ENCODE data around the gene TMEM176A.
"Not testable (repeated sequence)": the region's sequence is repeated elsewhere in the genome, so short reads cannot be mapped to it uniquely, and the experiment has no call there.

The TMEM176A gene

GRCh38 chr7:150788474-150789269 lies 11.9 kb upstream of the TMEM176A start:
- no peak for FAIRE-seq

DNA sequence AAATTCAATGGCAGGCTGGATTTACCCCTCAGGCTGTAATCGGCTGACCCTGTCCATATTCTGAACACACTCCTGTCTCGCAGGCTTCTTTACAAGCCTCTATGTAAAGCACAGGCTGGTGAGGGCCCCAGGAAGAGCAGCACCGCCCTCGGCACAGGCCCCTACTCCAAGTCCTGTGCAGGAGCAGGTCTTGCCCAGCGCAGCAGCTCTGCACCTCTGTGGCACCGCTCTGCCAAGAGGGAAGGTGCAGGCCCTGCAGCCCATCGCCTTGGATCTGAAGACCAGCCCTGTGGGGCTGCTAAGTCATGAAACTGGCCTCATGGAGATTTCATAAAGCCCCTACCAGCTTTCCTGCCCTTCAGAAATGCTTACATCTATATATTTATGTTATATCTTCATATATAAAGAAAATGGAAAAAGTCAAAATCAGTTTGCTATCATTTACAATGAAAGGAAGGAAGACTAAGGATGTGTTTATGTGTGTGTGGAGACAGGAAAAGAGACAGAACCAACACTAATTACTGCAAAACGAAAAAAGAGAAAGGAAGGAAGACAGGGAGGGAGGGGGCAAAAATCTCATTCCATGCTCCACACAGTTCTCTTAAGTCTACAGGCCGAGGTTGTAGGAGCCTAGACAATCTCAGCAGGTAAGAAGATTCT lies 10.0 kb upstream of the TMEM176A start:
- FAIRE-seq, result no peak

DNA sequence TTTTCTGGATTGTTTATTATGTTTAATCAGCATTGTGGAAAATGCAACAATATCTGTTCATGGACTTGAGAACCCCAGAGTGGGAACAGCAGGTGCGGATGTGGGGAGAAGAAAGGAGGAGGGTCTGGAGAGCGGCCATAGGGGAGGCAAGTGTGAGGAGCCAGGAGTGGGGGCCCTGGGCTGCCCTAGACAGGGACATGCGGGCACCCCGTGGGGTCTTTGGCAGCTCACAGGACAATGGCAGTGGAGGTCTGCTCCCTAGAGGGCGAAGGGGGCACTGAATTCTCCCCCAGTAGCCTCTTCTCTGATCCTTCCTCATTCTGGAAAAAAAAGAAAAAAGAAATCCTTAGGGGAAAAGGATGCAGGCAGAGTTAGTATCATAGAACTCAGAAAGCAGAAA lies 9.3 kb upstream of the TMEM176A start:
- no peak for FAIRE-seq

DNA sequence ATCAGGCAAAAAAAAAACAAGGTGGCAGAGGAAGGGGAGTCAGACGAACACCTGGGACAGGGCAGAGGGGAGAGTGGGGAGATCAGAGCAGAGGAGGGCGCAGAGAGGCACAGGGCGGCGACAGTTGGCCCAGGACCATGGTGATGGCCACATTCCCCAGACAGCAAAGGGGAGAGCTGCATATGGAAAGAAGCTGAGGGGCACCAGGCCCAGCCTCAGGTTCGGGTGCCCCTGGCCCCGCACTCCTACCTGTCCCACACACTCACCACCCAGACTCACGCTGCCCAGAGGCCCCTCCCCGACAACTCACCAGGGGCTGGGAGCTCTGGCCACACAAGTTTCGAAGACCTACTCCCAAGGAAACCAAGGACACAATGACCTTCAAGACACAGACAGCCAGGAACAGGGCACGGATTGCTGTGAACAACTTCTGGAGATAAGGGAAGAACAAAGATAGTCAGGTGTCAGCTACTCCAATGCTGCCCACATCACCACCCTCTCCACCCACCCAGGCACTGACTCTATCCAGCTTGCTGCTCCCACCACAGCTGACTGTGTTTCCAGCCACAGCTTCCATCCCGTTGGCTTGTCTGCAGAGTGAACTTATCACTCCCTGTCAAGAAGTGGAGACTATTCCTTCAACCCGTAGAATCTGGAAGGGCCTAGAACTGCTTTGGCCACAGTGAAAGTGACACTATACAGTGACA lies 8.7 kb upstream of the TMEM176A start:
- no peak for FAIRE-seq

DNA sequence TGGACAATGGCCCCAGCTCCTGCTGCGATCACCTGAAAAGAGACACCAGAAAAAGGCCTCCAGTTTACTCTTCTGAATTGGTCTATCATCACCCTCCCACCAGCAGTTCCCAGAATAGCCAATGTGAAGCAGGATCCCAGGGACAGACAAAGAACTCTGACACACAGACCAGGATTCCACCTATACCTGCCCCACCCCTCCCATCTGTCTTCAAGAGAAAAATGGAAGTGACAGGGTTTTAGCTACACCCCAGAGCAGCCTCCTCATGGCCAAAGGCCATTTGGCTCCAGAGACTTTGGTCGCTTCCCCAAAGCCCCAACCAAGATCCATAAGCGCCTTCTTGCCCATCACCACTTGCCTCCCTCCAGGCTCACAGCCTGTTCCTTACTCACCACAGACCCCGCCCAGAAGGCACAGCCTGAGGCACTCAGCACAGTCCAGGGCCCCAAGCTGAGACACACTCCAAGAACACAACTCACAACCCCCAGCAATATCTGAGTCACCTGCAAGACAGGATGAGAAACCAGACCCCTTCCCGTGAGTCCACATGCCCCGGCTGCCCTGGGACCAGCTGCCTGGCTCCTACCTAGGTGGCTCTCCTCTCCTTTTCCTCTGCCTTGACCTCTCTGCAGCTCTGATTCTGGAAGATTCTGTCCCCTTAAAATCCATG lies 6.9 kb upstream of the TMEM176A start:
- no peak for FAIRE-seq

GRCh38 chr7:150797661-150798060 lies 2.9 kb upstream of the TMEM176A start:
- FAIRE-seq, result no peak

DNA sequence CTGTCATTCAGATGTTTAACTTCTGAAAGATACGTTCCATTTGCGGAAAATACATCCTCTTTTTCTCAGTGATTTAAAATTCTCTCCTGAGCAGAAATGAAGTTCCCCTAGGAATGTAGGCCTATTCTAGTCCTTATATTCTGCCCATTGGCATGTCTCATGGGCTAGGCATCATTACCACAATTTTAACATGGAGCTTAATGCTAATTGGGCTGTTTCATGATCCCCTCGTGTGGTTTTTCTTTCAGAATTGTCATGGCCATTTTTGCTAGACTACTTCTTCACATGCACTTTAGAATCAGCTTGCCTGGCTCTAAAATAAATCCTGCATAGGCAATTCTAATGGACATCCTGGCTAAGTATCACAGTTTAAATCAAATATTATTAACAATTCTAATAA lies 1.4 kb upstream of the TMEM176A start:
- no peak for FAIRE-seq

- no peak for FAIRE-seq
Measured at GRCh38 chr7:150799741-150800580, 608 bp upstream of the TMEM176A start, which contains the start of gene TMEM176B. TSS of gene TMEM176B (minus strand) at chr7:150800364. CDS start at chr7:150796569, 3,795 bp downstream.

DNA sequence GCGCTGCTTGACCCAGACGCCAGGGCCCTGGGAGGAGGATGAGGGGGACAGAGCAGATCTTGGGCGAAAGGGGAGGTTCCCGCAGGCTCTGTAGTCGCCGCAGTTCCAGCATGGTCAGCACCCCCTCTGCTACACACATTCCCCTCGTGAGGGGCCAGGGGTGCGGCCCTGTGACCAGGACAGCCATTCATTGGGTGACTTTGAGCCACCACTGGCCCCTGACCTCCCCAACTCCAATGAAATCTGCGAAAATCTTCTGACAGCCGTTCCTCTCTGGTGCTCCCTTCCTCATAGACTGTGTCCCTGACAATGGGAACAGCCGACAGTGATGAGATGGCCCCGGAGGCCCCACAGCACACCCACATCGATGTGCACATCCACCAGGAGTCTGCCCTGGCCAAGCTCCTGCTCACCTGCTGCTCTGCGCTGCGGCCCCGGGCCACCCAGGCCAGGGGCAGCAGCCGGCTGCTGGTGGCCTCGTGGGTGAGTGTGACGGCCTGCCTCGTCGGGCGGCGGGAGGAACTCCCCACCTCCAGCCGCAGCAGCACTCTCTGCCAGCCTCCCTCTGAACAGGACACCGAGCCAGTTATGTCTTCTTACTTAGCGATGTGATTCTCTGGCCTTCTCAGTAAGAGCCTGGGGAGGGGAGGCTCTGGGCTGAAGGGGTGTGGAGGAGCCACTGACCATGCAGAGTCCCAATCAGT lies 825 bp downstream of the TMEM176A start:
- no peak for FAIRE-seq

DNA sequence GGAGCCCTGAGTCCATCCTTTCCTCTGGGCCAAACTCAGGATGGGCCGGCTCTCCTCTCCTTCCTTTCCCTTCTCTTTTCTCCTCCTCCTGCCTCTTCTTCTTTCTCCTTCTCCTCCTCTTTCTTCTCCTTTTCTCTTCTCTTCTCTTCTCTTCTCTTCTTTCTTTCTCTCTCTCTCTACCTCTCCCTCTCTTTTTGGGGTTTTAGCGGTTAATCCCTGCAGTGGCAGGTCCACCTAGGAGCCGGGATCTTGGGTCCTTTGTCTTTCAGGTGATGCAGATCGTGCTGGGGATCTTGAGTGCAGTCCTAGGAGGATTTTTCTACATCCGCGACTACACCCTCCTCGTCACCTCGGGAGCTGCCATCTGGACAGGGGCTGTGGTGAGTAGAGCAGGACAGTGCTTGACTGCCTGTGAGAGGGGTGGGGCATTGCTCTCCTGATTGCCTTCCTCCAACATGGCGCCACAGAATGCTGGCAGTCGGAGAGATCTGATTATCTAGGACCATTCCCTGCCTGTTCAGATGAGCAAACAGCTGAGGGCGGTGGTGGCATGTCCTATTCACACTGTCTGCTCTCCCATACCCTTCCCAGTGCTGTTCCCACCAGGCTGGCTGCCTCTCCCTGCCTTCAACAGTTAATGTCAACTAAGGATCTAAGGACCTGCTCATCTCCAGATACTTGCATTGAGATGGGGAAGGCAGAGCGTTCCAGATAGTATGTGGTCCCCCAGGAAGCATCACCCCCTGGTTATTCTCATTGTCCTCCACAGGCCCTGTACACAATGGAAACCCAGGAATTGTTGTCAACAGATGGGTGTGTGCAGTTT lies 1.6 kb downstream of the TMEM176A start:
- FAIRE-seq, result no peak

- no peak for FAIRE-seq
Measured at GRCh38 chr7:150803161-150803860, 2.7 kb downstream of the TMEM176A start.

GRCh38 chr7:150804802-150805201 lies 4.2 kb downstream of the TMEM176A start:
- FAIRE-seq, result no peak

DNA sequence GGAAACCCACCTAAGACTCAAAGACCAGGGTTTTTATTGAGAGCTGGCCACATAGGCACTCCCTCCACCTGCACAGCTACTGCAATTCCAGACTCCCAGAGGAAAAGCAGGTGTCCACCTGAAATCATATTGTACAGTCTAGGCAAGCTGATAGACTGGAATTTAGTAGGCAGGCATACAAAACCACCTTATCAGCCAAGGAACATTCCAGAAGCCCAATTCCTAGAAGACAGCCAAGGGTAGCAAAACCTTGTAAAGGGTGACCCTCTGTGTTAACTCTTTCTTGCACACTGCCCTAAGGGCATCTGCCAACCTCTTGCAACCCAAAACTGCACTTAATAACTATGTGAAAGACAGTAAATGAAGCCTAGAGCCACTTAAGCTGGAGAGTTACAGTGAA lies 5.3 kb downstream of the TMEM176A start:
- no peak for FAIRE-seq

DNA sequence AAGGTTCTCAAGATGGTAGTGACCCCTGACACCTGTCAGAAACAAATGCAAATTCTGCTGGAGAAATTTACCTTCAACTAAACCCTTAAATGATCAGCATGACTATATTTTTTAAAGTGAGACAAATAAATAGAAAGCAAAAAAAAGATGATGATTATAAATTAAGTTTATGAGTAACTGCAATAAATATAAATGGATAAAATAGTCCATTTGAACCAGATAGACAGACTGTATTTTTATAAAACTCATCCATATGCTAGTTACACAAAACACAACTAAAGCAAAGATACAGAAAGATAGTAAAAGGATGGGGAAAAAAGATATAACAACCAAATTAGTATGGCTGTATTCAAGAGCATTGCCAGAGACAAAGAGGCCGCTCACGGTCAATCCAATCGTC lies 5.9 kb downstream of the TMEM176A start:
- FAIRE-seq, result no peak

DNA sequence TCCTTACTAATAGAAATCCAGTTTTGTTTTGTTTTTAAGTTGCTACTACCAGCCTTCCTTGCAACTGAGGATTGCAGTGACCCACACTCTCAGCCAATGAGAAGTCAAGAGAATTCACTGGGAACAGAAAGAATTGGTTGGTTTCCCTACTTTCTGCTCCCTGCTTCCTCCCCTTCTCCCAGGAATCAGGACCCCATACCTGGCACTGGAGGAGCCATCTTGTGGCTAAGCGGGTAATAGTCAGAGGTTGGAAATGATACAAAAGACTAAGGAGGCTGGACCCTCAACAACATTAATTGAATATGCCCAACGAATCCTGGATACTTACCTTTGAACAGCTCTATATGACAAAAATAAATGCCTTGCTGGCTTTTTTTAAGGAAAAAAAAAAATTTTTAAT lies 6.3 kb downstream of the TMEM176A start:
- FAIRE-seq, result no peak

DNA sequence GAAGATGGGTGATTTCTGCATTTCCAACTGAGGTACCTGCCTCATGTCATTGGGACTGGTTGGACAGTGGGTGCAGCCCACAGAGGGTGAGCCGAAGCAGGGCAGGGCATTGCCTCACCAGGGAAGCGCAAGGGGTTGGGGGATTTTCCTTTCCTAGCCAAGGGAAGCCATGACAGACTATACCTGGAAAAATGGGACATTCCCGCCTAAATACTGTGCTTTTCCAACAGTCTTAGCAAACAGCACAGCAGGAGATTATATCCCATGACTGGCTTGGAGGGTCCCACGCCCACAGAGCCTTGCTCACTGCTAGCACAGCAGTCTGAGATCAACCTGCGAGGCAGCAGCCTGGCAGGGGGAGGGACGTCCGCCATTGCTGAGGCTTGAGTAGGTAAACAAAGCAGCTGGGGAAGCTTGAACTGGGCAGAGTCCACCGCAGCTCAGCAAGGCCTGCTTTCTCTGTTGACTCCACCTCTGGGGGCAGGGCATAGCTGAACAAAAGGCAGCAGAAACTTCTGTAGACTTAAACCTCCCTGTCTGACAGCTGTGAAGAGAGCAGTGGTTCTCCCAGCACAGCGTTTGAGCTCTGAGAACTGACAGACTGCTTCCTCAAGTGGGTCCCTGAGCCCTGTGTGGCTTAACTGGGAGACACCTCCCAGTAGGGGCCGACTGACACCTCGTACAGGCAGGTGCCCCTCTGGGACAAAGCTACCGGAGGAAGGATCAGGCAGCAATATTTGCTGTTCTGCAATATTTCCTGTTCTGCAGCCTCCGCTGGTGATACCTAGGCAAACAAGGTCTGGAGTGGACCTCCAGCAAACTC lies 7.3 kb downstream of the TMEM176A start:
- FAIRE-seq, result not testable (repeated sequence)

DNA sequence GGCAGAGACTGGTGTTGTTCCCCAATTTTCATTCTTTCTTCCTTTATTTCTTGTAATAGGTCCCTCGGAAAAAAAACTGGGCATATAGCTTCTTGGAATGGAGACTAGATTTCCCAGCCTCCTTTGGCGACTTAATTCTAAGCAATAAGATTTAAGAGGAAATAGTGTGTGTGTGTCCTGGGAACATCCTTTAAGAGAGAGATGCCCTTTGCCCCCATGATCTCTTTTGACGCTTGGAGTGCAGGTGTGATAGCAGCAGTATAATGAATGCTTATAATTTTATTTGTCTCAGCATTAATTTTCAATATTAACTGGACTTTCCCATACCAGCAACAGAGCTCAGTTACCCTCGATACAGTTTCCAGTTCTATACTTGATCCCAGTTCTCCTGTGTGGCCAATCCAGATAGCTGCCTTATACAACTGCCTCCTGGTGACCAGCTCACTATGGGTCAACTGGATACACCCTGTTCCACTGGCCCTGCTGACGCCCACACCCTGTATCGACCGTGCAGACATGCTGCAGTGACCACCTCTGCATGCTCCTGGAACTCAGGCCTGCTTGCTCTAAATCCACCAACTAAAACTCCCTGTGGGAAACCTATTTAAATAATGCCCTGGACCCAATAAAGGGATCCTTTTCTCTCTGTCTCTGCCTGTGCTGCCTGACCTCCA lies 13.9 kb downstream of the TMEM176A start:
- no peak for FAIRE-seq

- FAIRE-seq, result no peak
Measured at GRCh38 chr7:150818971-150819370, 18.4 kb downstream of the TMEM176A start.

All from endometrium (tissue), 2 donors.